ENCODE measurements around the gene ST6GALNAC5. TPM values are rescaled to one million over a fixed set of nuclear protein-coding genes. Genes with fewer than 3 reads are reported as not detected.

ST6GALNAC5 gene
- total RNA-seq, 1 donor from 2014 or later, result 9.5 TPM

- Mint-ChIP-seq H3K9me3 (ENCODE audit: low read depth) (peaks cover 3% of the 10 kb centered on the region), H3K27ac (no peak overlapping the region), H3K27me3 (no peaks in the 10 kb centered on the region), H3K4me1 (ENCODE audit: low read depth) (peaks cover 6% of the 10 kb centered on the region), H3K36me3 (ENCODE audit: insufficient read depth) (no peaks in the 10 kb centered on the region), H3K4me3 (ENCODE audit: low read depth) (no peak overlapping the region)
- DNase-seq (ENCODE audit: low spot score, unreplicated experiment), result no peak
- no peak for TF ChIP-seq CTCF (IDR thresholded peaks at IDR 0.05; ENCODE audit: unreplicated experiment)
Measured at GRCh38 chr1:77007675-77008074, 140.4 kb downstream of the ST6GALNAC5 start.

- Mint-ChIP-seq H3K27ac (no peak overlapping the region), H3K27me3 (no peaks in the 10 kb centered on the region), H3K4me1 (ENCODE audit: low read depth) (peaks cover 9% of the 10 kb centered on the region), H3K4me3 (ENCODE audit: low read depth) (no peak overlapping the region), H3K36me3 (ENCODE audit: insufficient read depth) (no peaks in the 10 kb centered on the region), H3K9me3 (ENCODE audit: low read depth) (no peaks in the 10 kb centered on the region)
- no peak for TF ChIP-seq CTCF (IDR thresholded peaks at IDR 0.05; ENCODE audit: unreplicated experiment)
- no peak for DNase-seq (ENCODE audit: low spot score, unreplicated experiment)
Measured at GRCh38 chr1:77010937-77011336, 143.7 kb downstream of the ST6GALNAC5 start.

GRCh38 chr1:77012066-77012465 is 144.8 kb downstream of the ST6GALNAC5 start:
- H3K9me3 Mint-ChIP-seq (ENCODE audit: low read depth), result no peaks in the 10 kb centered on the region
- H3K4me1 Mint-ChIP-seq (ENCODE audit: low read depth), result peaks cover 9% of the 10 kb centered on the region
- TF ChIP-seq CTCF (IDR thresholded peaks at IDR 0.05; ENCODE audit: unreplicated experiment), result no peak
- no peaks in the 10 kb centered on the region for H3K27me3 Mint-ChIP-seq
- no peaks in the 10 kb centered on the region for H3K36me3 Mint-ChIP-seq (ENCODE audit: insufficient read depth)
- no peak for DNase-seq (ENCODE audit: low spot score, unreplicated experiment)
- no peak overlapping the region for H3K27ac Mint-ChIP-seq
- no peak overlapping the region for H3K4me3 Mint-ChIP-seq (ENCODE audit: low read depth)

GRCh38 chr1:77014073-77014788 is 147.0 kb downstream of the ST6GALNAC5 start:
- Mint-ChIP-seq H3K36me3 (ENCODE audit: insufficient read depth) (no peaks in the 10 kb centered on the region), H3K27me3 (no peaks in the 10 kb centered on the region), H3K4me1 (ENCODE audit: low read depth) (peaks cover 9% of the 10 kb centered on the region), H3K9me3 (ENCODE audit: low read depth) (no peaks in the 10 kb centered on the region), H3K27ac (no peak overlapping the region), H3K4me3 (ENCODE audit: low read depth) (no peak overlapping the region)
- TF ChIP-seq CTCF (IDR thresholded peaks at IDR 0.05; ENCODE audit: unreplicated experiment), result no peak
- no peak for DNase-seq (ENCODE audit: low spot score, unreplicated experiment)

GRCh38 chr1:77015748-77016341 is 148.6 kb downstream of the ST6GALNAC5 start:
- Mint-ChIP-seq H3K27ac (no peak overlapping the region), H3K9me3 (ENCODE audit: low read depth) (no peaks in the 10 kb centered on the region), H3K36me3 (ENCODE audit: insufficient read depth) (no peaks in the 10 kb centered on the region)

More at GRCh38 chr1:77015748-77016341, 148.6 kb downstream of the ST6GALNAC5 start:
- Mint-ChIP-seq H3K27me3 (no peaks in the 10 kb centered on the region), H3K4me3 (ENCODE audit: low read depth) (no peak overlapping the region), H3K4me1 (ENCODE audit: low read depth) (peaks cover 5% of the 10 kb centered on the region)
- TF ChIP-seq CTCF (IDR thresholded peaks at IDR 0.05; ENCODE audit: unreplicated experiment), result no peak
- DNase-seq (ENCODE audit: low spot score, unreplicated experiment), result no peak

Measured in progenitor cell of endocrine pancreas (in vitro differentiated cells).